ENCODE data around the gene RBM7. TPM values are rescaled to one million over a fixed set of nuclear protein-coding genes. Genes with fewer than 3 reads are reported as not detected.

The RBM7 gene
- total RNA-seq, 1 donor from 2014 or later: 19.3 TPM

GRCh38 chr11:114426280-114426679 is 25.8 kb downstream of the RBM7 start:
- Histone ChIP-seq H3K27me3 (ENCODE audit: control insufficient read depth in 3 of 3, insufficient read depth in 3 of 3, low read length in 3 of 3) (no peaks in the 10 kb centered on the region), H3K36me3 (ENCODE audit: control insufficient read depth in 3 of 3, insufficient read depth in 3 of 3, low read length in 3 of 3) (peaks cover 0 to 4% (median 4%) of the 10 kb centered on the region in 3 donors), H3K9ac (ENCODE audit: low read depth in 1 of 3, low read length in 3 of 3) (no peak overlapping the region), H3K4me1 (ENCODE audit: control insufficient read depth in 3 of 3, insufficient read depth in 3 of 3, low read length in 3 of 3) (no peaks in the 10 kb centered on the region), H3K4me3 (ENCODE audit: low read length in 3 of 3) (no peak overlapping the region), H3K9me3 (ENCODE audit: control insufficient read depth in 3 of 3, low read length in 3 of 3) (no peaks in the 10 kb centered on the region), H3K27ac (ENCODE audit: low read depth, low read length) (no peak overlapping the region)

DNA sequence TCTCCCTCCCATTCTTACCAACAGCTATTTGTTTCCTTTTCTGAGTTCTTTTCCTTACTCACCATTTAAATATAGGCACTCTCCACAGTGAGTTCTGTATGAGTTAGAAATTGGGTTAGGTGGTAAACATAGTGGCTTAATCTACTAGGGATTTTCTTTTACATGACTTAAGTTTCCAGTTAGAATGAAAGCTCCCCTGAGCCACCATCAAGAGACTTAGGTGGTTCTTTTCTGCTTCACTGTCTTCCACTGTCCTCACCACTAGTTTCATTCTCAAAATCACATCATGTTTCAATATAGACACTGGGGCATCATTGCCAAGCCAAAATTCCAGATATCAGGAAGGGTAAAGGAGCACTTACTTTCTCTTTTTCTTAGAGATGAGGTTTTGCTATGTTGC is 29.8 kb downstream of the RBM7 start:
- peaks cover 0 to 4% (median 3%) of the 10 kb centered on the region in 3 donors for H3K36me3 ChIP-seq (ENCODE audit: control insufficient read depth in 3 of 3, insufficient read depth in 3 of 3, low read length in 3 of 3)
- H3K4me3 ChIP-seq (ENCODE audit: low read length in 3 of 3): no peak overlapping the region
- no peak overlapping the region for H3K9ac ChIP-seq (ENCODE audit: low read depth in 1 of 3, low read length in 3 of 3)
- no peaks in the 10 kb centered on the region for H3K4me1 ChIP-seq (ENCODE audit: control insufficient read depth in 3 of 3, insufficient read depth in 3 of 3, low read length in 3 of 3)
- no peak overlapping the region for H3K27ac ChIP-seq (ENCODE audit: low read depth, low read length)
- H3K27me3 ChIP-seq (ENCODE audit: control insufficient read depth in 3 of 3, insufficient read depth in 3 of 3, low read length in 3 of 3): no peaks in the 10 kb centered on the region
- H3K9me3 ChIP-seq (ENCODE audit: control insufficient read depth in 3 of 3, low read length in 3 of 3): no peaks in the 10 kb centered on the region

DNA sequence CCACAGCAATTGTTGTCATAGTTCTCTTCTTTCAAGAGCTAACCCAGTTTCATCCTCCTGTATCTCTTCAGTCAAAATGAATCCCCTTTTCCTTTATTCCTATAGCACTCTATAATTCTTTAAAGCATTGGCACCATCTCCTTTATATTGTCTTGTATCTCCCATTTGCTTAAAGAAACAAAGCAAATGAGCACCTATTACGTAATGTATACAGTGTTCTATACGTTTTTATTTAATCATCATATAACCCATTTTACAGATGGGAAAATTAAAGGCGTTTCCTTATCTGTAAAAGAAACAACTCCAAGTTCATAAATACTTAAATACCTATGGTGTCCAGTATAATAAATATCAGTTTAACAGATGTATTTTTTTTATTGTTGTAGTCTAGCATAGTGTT is 32.4 kb downstream of the RBM7 start:
- Histone ChIP-seq H3K27ac (ENCODE audit: low read depth, low read length) (no peak overlapping the region), H3K27me3 (ENCODE audit: control insufficient read depth in 3 of 3, insufficient read depth in 3 of 3, low read length in 3 of 3) (no peaks in the 10 kb centered on the region), H3K36me3 (ENCODE audit: control insufficient read depth in 3 of 3, insufficient read depth in 3 of 3, low read length in 3 of 3) (no peaks in the 10 kb centered on the region), H3K4me3 (ENCODE audit: low read length in 3 of 3) (no peak overlapping the region), H3K9ac (ENCODE audit: low read depth in 1 of 3, low read length in 3 of 3) (no peak overlapping the region), H3K4me1 (ENCODE audit: control insufficient read depth in 3 of 3, insufficient read depth in 3 of 3, low read length in 3 of 3) (no peaks in the 10 kb centered on the region), H3K9me3 (ENCODE audit: control insufficient read depth in 3 of 3, low read length in 3 of 3) (no peaks in the 10 kb centered on the region)

GRCh38 chr11:114433376-114433775 is 32.9 kb downstream of the RBM7 start:
- Histone ChIP-seq H3K9ac (ENCODE audit: low read depth in 1 of 3, low read length in 3 of 3) (no peak overlapping the region), H3K4me1 (ENCODE audit: control insufficient read depth in 3 of 3, insufficient read depth in 3 of 3, low read length in 3 of 3) (no peaks in the 10 kb centered on the region), H3K36me3 (ENCODE audit: control insufficient read depth in 3 of 3, insufficient read depth in 3 of 3, low read length in 3 of 3) (no peaks in the 10 kb centered on the region), H3K27me3 (ENCODE audit: control insufficient read depth in 3 of 3, insufficient read depth in 3 of 3, low read length in 3 of 3) (no peaks in the 10 kb centered on the region), H3K27ac (ENCODE audit: low read depth, low read length) (no peak overlapping the region), H3K4me3 (ENCODE audit: low read length in 3 of 3) (no peak overlapping the region), H3K9me3 (ENCODE audit: control insufficient read depth in 3 of 3, low read length in 3 of 3) (no peaks in the 10 kb centered on the region)

DNA sequence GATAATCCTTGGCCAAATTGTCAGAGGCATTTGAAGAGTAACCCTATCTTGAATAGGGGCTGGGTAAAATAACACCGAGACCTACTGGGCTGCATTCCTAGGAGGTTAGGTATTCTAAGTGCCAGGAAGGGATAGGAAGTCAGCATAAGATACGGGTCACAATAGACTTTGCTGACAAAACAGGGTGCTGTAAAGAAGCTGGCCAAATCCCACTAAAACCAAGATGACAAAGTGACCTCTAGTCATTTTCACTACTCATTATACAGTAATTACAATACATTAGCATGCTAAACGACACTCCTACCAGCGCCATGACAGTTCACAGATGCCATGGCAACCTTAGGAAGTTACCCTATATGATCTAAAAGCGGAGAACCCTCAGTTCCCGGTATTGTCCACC is 37.8 kb downstream of the RBM7 start:
- H3K4me3 ChIP-seq (ENCODE audit: low read length in 3 of 3): peak overlapping the region in 1 of 3 donors; percentile 93
- H3K36me3 ChIP-seq (ENCODE audit: control insufficient read depth in 3 of 3, insufficient read depth in 3 of 3, low read length in 3 of 3): no peaks in the 10 kb centered on the region
- H3K9me3 ChIP-seq (ENCODE audit: control insufficient read depth in 3 of 3, low read length in 3 of 3): no peaks in the 10 kb centered on the region
- H3K4me1 ChIP-seq (ENCODE audit: control insufficient read depth in 3 of 3, insufficient read depth in 3 of 3, low read length in 3 of 3): peaks cover 8 to 18% (median 12%) of the 10 kb centered on the region in 3 donors
- no peaks in the 10 kb centered on the region for H3K27me3 ChIP-seq (ENCODE audit: control insufficient read depth in 3 of 3, insufficient read depth in 3 of 3, low read length in 3 of 3)
- H3K9ac ChIP-seq (ENCODE audit: low read depth in 1 of 3, low read length in 3 of 3): no peak overlapping the region
- H3K27ac ChIP-seq (ENCODE audit: low read depth, low read length): no peak overlapping the region

GRCh38 chr11:114439229-114440120 is 39.0 kb downstream of the RBM7 start, which contains the start of gene REXO2:
REXO2 (plus strand) TSS chr11:114439467; CDS start chr11:114439529, 62 bp downstream.
- Histone ChIP-seq H3K27ac (ENCODE audit: low read depth, low read length) (peak within 1 kb of the TSS; percentile 79), H3K27me3 (ENCODE audit: control insufficient read depth in 3 of 3, insufficient read depth in 3 of 3, low read length in 3 of 3) (no peaks in the 10 kb centered on the region), H3K4me1 (ENCODE audit: control insufficient read depth in 3 of 3, insufficient read depth in 3 of 3, low read length in 3 of 3) (peaks cover 8 to 18% (median 12%) of the 10 kb centered on the region in 3 donors), H3K4me3 (ENCODE audit: low read length in 3 of 3) (peak within 1 kb of the TSS; percentile 93 to 99 (median 96)), H3K36me3 (ENCODE audit: control insufficient read depth in 3 of 3, insufficient read depth in 3 of 3, low read length in 3 of 3) (peaks cover 0 to 7% (median 2%) of the 10 kb centered on the region in 3 donors), H3K9me3 (ENCODE audit: control insufficient read depth in 3 of 3, low read length in 3 of 3) (no peaks in the 10 kb centered on the region), H3K9ac (ENCODE audit: low read depth in 1 of 3, low read length in 3 of 3) (peak within 1 kb of the TSS; percentile 80 to 91 (median 87))

DNA sequence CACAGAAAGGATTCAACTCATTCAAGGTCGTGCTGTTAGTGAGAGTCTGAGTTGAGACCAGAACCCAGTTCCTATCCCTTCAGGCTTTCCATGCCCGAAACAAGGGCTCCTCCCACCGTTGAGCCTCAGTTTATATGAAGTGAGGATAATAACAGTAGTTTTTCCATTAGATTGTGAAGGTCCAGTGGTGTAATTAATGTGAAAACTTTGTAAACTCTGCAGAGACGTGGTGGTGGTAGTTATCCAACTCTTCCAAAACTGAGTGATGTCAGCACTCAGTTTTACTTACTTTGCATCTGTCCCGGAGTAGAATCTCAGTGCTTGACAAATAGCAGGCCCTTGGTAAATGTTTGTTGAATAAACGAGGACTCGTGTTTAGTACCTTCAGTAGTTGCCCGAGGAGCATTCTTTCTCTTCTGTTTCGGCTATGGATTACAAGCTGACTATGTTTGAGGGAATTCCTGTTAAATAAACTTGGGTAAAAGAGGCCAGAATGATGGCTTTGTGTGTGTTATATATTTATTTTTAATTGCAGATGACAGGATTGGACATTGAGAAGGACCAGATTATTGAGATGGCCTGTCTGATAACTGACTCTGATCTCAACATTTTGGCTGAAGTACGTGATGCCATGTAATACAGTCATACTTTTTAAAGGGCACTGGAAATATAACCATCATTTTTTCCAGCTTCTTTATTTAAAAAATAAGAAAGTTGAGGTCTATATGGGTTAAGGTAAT is 39.8 kb downstream of the RBM7 start:
- no peaks in the 10 kb centered on the region for H3K9me3 ChIP-seq (ENCODE audit: control insufficient read depth in 3 of 3, low read length in 3 of 3)
- peak overlapping the region; percentile 93 to 99 (median 96) for H3K4me3 ChIP-seq (ENCODE audit: low read length in 3 of 3)
- H3K27me3 ChIP-seq (ENCODE audit: control insufficient read depth in 3 of 3, insufficient read depth in 3 of 3, low read length in 3 of 3): no peaks in the 10 kb centered on the region
- H3K4me1 ChIP-seq (ENCODE audit: control insufficient read depth in 3 of 3, insufficient read depth in 3 of 3, low read length in 3 of 3): peaks cover 8 to 18% (median 12%) of the 10 kb centered on the region in 3 donors
- peak overlapping the region; percentile 80 to 91 (median 87) for H3K9ac ChIP-seq (ENCODE audit: low read depth in 1 of 3, low read length in 3 of 3)
- peak overlapping the region; percentile 79 for H3K27ac ChIP-seq (ENCODE audit: low read depth, low read length)
- peaks cover 0 to 11% (median 2%) of the 10 kb centered on the region in 3 donors for H3K36me3 ChIP-seq (ENCODE audit: control insufficient read depth in 3 of 3, insufficient read depth in 3 of 3, low read length in 3 of 3)

DNA sequence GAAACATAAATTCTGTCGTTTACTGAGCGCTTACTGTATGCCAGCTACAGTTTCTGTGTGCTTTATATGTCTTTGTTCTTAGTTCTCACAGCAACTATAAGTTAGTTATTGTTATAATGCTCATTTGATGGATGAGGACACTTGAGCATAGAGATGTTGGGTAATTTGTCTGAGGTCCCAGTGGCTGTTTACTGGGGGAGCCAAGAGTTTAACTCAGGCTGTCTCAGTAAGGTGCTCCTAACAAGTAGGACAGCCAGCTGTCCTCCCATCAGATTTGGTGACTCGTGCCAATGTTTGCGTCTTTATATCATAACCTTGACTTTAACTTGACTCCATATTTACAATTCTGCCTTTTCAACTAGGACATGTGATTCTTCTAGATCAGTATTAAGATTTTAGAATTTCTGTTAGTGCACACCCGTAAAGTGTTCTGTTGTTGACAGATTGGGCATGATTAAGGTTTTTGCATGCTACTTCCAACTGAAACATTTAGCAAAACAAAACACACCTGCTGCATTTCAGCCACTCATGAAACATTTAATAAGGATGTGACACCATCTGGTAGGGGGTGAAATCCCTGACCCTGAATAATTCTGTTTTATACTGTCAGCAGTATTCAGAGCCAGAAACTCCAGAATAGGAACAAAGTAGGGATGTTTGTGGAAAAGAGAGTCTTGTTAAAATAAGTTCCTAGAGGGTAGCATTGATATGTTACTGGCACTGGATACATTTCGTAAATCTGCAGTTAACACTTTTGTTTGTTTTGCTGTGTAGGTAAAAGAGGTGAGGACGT is 40.7 kb downstream of the RBM7 start:
- H3K27ac ChIP-seq (ENCODE audit: low read depth, low read length): peak overlapping the region; percentile 33
- H3K9me3 ChIP-seq (ENCODE audit: control insufficient read depth in 3 of 3, low read length in 3 of 3): no peaks in the 10 kb centered on the region
- peak overlapping the region in 1 of 3 donors; percentile 93 for H3K4me3 ChIP-seq (ENCODE audit: low read length in 3 of 3)
- peaks cover 0 to 11% (median 2%) of the 10 kb centered on the region in 3 donors for H3K36me3 ChIP-seq (ENCODE audit: control insufficient read depth in 3 of 3, insufficient read depth in 3 of 3, low read length in 3 of 3)
- H3K27me3 ChIP-seq (ENCODE audit: control insufficient read depth in 3 of 3, insufficient read depth in 3 of 3, low read length in 3 of 3): no peaks in the 10 kb centered on the region
- peaks cover 8 to 18% (median 12%) of the 10 kb centered on the region in 3 donors for H3K4me1 ChIP-seq (ENCODE audit: control insufficient read depth in 3 of 3, insufficient read depth in 3 of 3, low read length in 3 of 3)
- H3K9ac ChIP-seq (ENCODE audit: low read depth in 1 of 3, low read length in 3 of 3): no peak overlapping the region

GRCh38 chr11:114441921-114442320 is 41.5 kb downstream of the RBM7 start:
- Histone ChIP-seq H3K4me1 (ENCODE audit: control insufficient read depth in 3 of 3, insufficient read depth in 3 of 3, low read length in 3 of 3) (peaks cover 8 to 18% (median 12%) of the 10 kb centered on the region in 3 donors), H3K27ac (ENCODE audit: low read depth, low read length) (no peak overlapping the region), H3K4me3 (ENCODE audit: low read length in 3 of 3) (no peak overlapping the region)

More at GRCh38 chr11:114441921-114442320, 41.5 kb downstream of the RBM7 start:
- H3K9me3 ChIP-seq (ENCODE audit: control insufficient read depth in 3 of 3, low read length in 3 of 3): no peaks in the 10 kb centered on the region
- H3K9ac ChIP-seq (ENCODE audit: low read depth in 1 of 3, low read length in 3 of 3): no peak overlapping the region
- H3K27me3 ChIP-seq (ENCODE audit: control insufficient read depth in 3 of 3, insufficient read depth in 3 of 3, low read length in 3 of 3): no peaks in the 10 kb centered on the region
- H3K36me3 ChIP-seq (ENCODE audit: control insufficient read depth in 3 of 3, insufficient read depth in 3 of 3, low read length in 3 of 3): peaks cover 5 to 17% (median 6%) of the 10 kb centered on the region in 3 donors

All from skeletal muscle tissue (tissue), 4 donors.